Esophagus (tissue), 2 donors: Measurements from ENCODE around the gene SMAD7. TPM values are rescaled to one million over a fixed set of nuclear protein-coding genes. Genes with fewer than 3 reads are reported as not detected.

Source experiments
- H3K27ac ChIP-seq, 2 donors: one replicate each; pipeline ENCODE4 v1.5.1; 2013; ENCODE audit warnings: low read depth in 2 of 2, mild to moderate bottlenecking in 2 of 2, inconsistent platforms in 1 of 2, low read length in 1 of 2, moderate library complexity in 1 of 2
- H3K27me3 ChIP-seq, 2 donors: one replicate each; pipeline ENCODE4 v1.6.1; 2013; ENCODE audit warnings: low read length in 2 of 2, control low read depth in 1 of 2, mild to moderate bottlenecking in 1 of 2; ENCODE audit not compliant: insufficient read depth in 2 of 2, control insufficient read depth in 1 of 2
- H3K36me3 ChIP-seq, 2 donors: one replicate each; pipeline ENCODE4 v1.6.1; 2013; ENCODE audit warnings: low read length in 1 of 2; ENCODE audit not compliant: control insufficient read depth in 2 of 2, insufficient read depth in 2 of 2
- H3K4me1 ChIP-seq, 2 donors: one replicate each; pipeline ENCODE4 v1.6.1; 2013; ENCODE audit warnings: low read length in 1 of 2; ENCODE audit not compliant: control insufficient read depth in 2 of 2, insufficient read depth in 2 of 2
- H3K4me3 ChIP-seq, 2 donors: one replicate each; pipeline ENCODE4 v1.5.1; 2013; ENCODE audit warnings: low read length in 2 of 2, mild to moderate bottlenecking in 2 of 2, low read depth in 1 of 2, moderate library complexity in 1 of 2
- H3K9me3 ChIP-seq, 2 donors: one replicate each; pipeline ENCODE4 v1.6.1; 2013; ENCODE audit warnings: mild to moderate bottlenecking in 2 of 2, low read depth in 1 of 2, low read length in 1 of 2, moderate library complexity in 1 of 2; ENCODE audit not compliant: control insufficient read depth in 2 of 2, insufficient read depth in 1 of 2
- WGBS, 2 donors: extraction: QIAGEN DNeasy Blood & Tissue Kit; methylation state at CpG; one replicate each; pipeline ENCODE4 v1.1.7; 2013; 5-methylcytosine and 5-hydroxymethylcytosine counted together
- polyA plus RNA-seq, 2 donors: library from polyadenylated mRNA; stranded (reverse); fragments of 200-250 nt; gene quantifications; one replicate each; pipeline ENCODE4 v1.2.3, GENCODE V29; 2013
- donor health status: healthy with polysubstance abuse.
- donor health status: Bipolar disorder and iron deficiency.

The SMAD7 gene
- polyA plus RNA-seq, 2 donors = 3.5 to 4.4 TPM

DNA sequence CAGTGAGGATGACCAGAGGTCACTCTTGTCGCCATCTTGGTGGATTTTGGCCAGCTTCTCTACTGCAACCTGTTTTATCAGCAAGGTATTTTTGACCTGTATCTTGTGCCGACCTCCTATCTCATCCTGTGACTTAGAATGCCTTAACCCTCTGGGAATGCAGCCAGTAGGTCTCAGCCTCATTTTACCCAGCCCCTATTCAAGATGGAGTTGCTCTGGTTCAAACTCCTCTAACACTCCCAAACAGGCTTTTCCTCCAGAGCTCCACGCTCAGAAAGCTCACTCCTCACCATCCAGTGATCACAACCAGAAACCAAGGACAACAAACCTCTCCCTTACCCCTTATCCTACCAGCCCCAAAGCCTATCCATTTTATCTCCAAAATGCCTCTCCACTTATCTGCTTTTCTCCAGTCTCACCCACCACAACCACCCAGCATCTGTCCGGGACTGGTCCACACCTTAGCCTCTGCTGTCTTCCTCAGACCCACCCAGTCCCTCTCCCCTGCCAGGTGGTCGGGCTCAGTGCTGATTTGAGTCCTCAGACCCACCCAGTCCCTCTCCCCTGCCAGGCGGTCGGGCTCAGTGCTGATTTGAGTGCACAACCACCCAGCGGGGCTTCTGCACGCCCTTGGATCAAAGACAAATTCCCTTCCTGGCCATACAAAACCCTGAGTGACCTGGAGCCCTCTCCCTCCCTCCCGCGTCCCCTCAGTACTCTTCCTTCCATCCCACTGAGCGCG is 11.7 kb upstream of the SMAD7 start:
- WGBS, 2 donors = 81 to 82% methylated on average over 13 of the region's 13 CpGs
- Histone ChIP-seq H3K36me3 (no peaks in the 10 kb centered on the region), H3K27ac (peak overlapping the region; percentile 1 to 30), H3K9me3 (no peaks in the 10 kb centered on the region), H3K4me3 (no peak overlapping the region), H3K4me1 (peaks cover 0 to 6% of the 10 kb centered on the region in 2 donors), H3K27me3 (no peaks in the 10 kb centered on the region)

DNA sequence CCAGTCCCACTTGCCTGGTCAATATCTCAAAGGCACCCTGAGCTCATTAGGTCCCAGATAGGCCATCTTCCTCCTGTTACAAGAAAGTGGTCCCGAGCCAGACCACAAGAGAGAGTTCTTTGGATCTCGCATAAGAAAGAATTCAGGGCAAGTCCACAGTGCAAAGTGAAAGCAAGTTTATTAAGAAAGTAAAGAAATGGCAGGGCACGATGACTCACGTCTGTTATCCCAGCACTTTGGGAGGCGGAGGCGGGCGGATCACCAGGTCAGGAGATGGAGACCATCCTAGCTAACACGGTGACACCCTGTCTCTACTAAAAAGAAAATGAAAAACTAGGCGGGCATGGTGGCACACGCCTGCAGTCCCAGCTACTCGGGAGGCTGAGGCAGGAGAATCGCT is 10.8 kb upstream of the SMAD7 start:
- no peaks in the 10 kb centered on the region for H3K36me3 ChIP-seq
- no peak overlapping the region for H3K27ac ChIP-seq
- H3K4me1 ChIP-seq = peaks cover 2 to 6% of the 10 kb centered on the region in 2 donors
- no peaks in the 10 kb centered on the region for H3K27me3 ChIP-seq
- no peak overlapping the region for H3K4me3 ChIP-seq
- 60 to 67% methylated on average over 12 of the region's 12 CpGs for WGBS, 2 donors
- H3K9me3 ChIP-seq = no peaks in the 10 kb centered on the region

DNA sequence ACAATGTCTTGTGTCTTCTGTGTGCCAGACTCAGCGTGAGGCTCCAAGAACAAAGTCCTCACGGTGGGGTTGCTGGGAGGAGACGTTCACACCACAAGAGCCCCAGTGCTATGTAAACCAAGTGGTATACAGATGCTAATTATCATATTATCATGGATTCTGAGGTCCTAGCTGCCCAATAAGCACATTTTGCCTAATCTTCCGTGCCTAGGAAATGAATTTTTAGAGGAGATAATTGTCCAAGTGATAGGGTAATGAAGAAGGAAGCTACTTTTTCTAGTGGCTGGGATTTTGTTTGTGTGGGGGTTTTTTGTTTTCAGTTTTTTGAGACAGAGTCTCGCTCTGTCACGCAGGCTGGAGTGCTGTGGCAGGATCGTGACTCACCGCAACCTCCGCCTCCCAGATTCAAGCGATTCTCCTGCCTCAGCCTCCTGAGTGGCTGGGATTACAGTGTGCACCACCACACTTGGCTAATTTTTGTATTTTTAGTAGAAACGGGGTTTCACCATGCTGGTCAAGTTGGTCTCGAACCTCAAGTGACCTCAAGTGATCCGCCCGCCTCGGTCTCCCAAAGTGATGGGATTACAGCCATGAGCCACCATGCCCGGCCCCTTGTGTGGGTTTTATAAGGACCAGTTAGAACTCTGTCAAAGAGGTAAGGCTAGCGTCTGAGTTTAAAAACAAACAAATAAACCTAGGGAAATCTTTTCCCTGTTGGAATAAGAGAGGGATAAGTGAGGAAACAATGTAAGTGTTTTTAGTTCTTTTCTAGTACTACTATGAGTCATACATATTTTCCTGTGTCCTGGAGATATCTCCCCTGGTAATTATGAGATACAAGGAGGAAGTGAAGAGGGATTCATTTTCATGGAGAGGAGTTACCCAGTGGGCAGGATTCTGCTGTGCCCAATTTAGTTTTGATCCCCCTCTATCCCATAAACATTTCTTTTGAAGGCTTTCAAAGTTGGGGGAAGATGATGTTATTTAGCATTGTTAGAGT is 9.5 kb upstream of the SMAD7 start:
- H3K4me3 ChIP-seq = no peak overlapping the region
- H3K27ac ChIP-seq = no peak overlapping the region
- H3K27me3 ChIP-seq = no peaks in the 10 kb centered on the region
- H3K9me3 ChIP-seq = no peaks in the 10 kb centered on the region
- WGBS, 2 donors = 87 to 89% methylated on average over 17 of the region's 17 CpGs
- no peaks in the 10 kb centered on the region for H3K36me3 ChIP-seq
- peaks cover 6 to 9% of the 10 kb centered on the region in 2 donors for H3K4me1 ChIP-seq

DNA sequence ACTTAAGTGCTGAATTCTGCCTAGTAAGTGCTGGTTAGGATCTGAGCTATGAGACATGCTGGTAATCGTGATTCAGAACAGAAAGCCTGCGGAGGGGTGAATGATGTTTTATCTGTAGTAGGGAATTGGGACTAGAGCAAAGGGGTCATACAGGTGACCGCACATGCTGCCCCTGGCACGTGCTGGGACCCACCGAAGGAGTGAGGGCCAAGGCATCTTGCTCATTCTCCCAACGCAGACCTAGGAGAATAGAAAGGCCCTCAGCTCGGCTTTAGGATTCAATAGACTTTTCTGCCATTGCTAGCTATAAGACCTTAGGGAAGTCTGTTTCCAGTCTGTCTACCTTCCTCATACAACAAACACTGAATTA is 8.8 kb upstream of the SMAD7 start:
- H3K4me1 ChIP-seq = peaks cover 6 to 10% of the 10 kb centered on the region in 2 donors
- no peak overlapping the region for H3K27ac ChIP-seq
- H3K27me3 ChIP-seq = no peaks in the 10 kb centered on the region
- no peaks in the 10 kb centered on the region for H3K36me3 ChIP-seq
- H3K9me3 ChIP-seq = no peaks in the 10 kb centered on the region
- H3K4me3 ChIP-seq = no peak overlapping the region
- 84 to 87% methylated on average over 7 of the region's 7 CpGs for WGBS, 2 donors

DNA sequence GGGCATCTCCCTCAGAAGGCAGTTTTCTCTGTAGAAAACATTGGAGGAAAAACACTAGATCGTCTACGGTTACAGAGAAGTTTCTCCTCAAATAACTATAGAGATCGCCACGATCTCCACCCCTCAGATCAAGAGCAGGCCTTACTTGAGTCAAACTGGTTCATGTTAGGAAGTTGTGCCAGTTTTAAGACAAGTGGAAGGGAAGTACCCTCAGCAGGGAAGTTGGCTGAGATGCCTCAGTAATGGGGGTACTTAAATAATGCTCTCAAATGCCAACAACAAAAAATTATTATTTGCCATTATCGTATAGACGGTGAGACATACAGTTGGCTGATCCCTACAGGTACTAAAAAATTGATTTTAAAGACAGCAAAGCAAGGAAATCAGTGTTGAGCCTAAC is 8.2 kb upstream of the SMAD7 start:
- H3K4me1 ChIP-seq = peaks cover 6 to 10% of the 10 kb centered on the region in 2 donors
- H3K27me3 ChIP-seq = no peaks in the 10 kb centered on the region
- WGBS, 2 donors = 93 to 95% methylated on average over 6 of the region's 6 CpGs

DNA sequence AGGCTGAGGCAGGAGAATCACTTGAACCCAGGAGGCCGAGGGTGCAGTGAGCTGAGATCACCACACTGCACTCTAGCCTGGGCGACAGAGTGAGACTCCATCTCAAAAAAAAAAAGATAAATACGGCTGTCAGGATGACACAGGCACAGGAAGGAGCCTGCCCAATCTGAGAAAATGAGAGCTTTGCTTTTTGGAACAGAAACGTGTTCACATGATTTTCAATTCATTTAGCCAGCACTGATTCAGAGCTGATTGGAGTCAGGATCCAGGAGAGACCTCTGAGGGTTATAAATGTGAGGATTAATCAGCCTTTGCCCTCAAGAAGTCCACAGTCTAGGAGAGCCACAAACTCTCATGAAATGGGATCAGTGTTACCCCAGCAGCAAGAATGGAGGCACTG is 6.9 kb upstream of the SMAD7 start:
- H3K4me3 ChIP-seq = no peak overlapping the region
- no peaks in the 10 kb centered on the region for H3K27me3 ChIP-seq
- no peaks in the 10 kb centered on the region for H3K9me3 ChIP-seq
- no peaks in the 10 kb centered on the region for H3K36me3 ChIP-seq
- H3K27ac ChIP-seq = peak overlapping the region; percentile 24 to 52
- 52 to 60% methylated on average over 4 of the region's 4 CpGs for WGBS, 2 donors
- H3K4me1 ChIP-seq = peaks cover 0 to 10% of the 10 kb centered on the region in 2 donors

More for the DNA sequence above, 8.2 kb upstream of the SMAD7 start:
- H3K4me3 ChIP-seq = no peak overlapping the region
- no peaks in the 10 kb centered on the region for H3K9me3 ChIP-seq
- H3K36me3 ChIP-seq = no peaks in the 10 kb centered on the region
- H3K27ac ChIP-seq = no peak overlapping the region

DNA sequence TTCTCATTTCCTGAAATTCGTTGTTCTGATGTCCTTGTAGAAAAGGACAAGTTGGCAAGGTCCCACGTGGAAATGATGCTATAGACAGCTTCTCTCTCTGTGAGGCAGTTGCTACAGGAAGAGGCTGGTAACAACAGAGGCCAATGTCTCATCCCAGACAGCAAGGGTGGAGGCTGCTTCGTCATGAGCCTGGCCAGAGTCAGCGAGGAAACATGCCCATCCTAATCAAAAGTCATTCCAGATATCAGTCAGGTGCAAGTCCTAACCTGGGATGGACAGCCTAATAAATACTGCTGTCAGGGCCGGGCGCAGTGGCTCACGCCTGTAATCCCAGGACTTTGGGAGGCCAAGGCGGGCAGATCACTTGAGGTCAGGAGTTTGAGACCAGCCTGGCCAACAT is 6.4 kb upstream of the SMAD7 start:
- no peak overlapping the region for H3K27ac ChIP-seq
- H3K4me3 ChIP-seq = no peak overlapping the region
- peaks cover 0 to 10% of the 10 kb centered on the region in 2 donors for H3K4me1 ChIP-seq
- no peaks in the 10 kb centered on the region for H3K36me3 ChIP-seq
- WGBS, 2 donors = 52 to 63% methylated on average over 8 of the region's 8 CpGs
- no peaks in the 10 kb centered on the region for H3K27me3 ChIP-seq
- no peaks in the 10 kb centered on the region for H3K9me3 ChIP-seq

DNA sequence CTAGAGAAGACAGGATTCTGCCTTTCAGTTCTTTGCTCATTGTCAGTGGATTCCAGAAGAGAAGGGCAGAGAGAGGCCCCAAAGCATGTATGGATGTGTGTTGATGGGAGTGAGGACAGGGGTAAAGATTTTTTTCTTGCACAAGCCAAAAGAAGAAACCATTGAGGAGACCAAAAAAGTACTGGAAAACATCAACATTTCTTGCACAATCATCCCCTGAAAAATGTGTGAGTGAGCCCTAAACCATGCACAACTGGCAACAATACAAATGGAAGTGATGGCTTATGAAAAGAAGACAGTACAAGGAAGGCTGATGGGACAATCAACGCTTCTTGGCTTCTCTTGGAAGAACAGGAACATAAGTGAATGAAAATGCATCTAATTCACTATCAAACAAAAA is 5.6 kb upstream of the SMAD7 start:
- WGBS, 2 donors = 62 to 80% methylated on average over 1 of the region's 1 CpG
- Histone ChIP-seq H3K4me3 (no peak overlapping the region), H3K4me1 (peaks cover 0 to 10% of the 10 kb centered on the region in 2 donors), H3K36me3 (no peaks in the 10 kb centered on the region), H3K27me3 (no peaks in the 10 kb centered on the region), H3K9me3 (no peaks in the 10 kb centered on the region), H3K27ac (peak overlapping the region; percentile 81 to 89)

DNA sequence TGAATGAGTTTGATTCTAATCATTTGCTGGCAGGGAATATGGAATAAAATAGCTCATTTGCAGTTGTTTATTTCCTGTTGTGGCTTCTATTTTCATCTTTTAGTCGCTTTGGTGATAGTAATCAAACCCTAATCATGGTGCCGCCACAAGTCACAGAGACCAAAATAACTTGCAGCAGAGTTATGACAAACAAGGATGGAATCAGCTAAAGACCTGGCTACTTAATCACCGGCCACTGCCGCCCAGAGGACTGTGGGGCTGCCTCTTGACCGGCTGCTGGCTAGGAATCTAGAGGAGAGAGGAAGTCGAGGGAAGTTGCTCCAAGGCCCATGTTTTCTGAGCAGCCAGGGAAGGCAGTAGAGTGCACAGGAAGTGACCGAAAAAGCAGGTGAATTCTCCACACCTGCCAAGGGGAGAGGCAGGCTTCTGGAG is 5.1 kb upstream of the SMAD7 start:
- Histone ChIP-seq H3K36me3 (no peaks in the 10 kb centered on the region), H3K27me3 (no peaks in the 10 kb centered on the region), H3K4me1 (peaks cover 0 to 10% of the 10 kb centered on the region in 2 donors), H3K27ac (peak overlapping the region; percentile 81 to 89), H3K4me3 (no peak overlapping the region), H3K9me3 (no peaks in the 10 kb centered on the region)
- WGBS, 2 donors = 39 to 45% methylated on average over 7 of the region's 7 CpGs
